Endothelial cell of umbilical vein (primary cell): Measurements from ENCODE around the gene PROK1. TPM values are rescaled to one million over a fixed set of nuclear protein-coding genes. Genes with fewer than 3 reads are reported as not detected.

Experiments
- BruUV-seq: library from RNA; stranded (reverse); fragments of 400-500 nt; replicated peaks from 2 replicates; lab custom pipeline; 2021; lab: Mats Ljungman, UMichigan
- CTCF ChIA-PET: fragments of 300-600, 350-600 bp; sonication (Branson Sonifier 250); formaldehyde crosslinking; loops from one replicate; lab custom pipeline; 2021; ENCODE audit warnings: antibody characterized with exemption, inconsistent platforms; lab: Charles Lee
- POLR2A ChIA-PET: fragments of 300-600, 350-600 bp; sonication (Branson Sonifier 250); formaldehyde crosslinking; loops from one replicate; lab custom pipeline; 2021; ENCODE audit warnings: antibody characterized with exemption, inconsistent platforms; lab: Charles Lee
- DNase-seq: peaks from one replicate; pipeline ENCODE4 v3.0.0-alpha.2; 2011; ENCODE audit warnings: low read depth, low spot score
- FAIRE-seq: peaks from 2 replicates; lab custom pipeline; 2011; peaks lifted over from hg19 to GRCh38; lab: Jason Lieb, UNC
- H2AFZ ChIP-seq: 2 replicates; pipeline ENCODE4 v1.6.0; 2012; ENCODE audit warnings: low read depth, low read length, control low read depth, inconsistent platforms
- H3K27ac ChIP-seq: 2 replicates; pipeline ENCODE4 v1.5.1; 2011; ENCODE audit warnings: low read depth, mild to moderate bottlenecking, control low read depth, low read length, moderate library complexity; ENCODE audit not compliant: insufficient read depth
- H3K27me3 ChIP-seq, 2 experiments: 2 replicates each; pipeline versions ENCODE4 v1.6.0 to v1.6.1; 2011; ENCODE audit warnings: low read length in 2 of 2, mixed read lengths in 1 of 2; ENCODE audit not compliant: control insufficient read depth in 2 of 2, insufficient read depth in 2 of 2
- H3K36me3 ChIP-seq, 2 experiments: 2 replicates in 1 of 2; 3 replicates in 1 of 2; pipeline ENCODE4 v1.5.1; 2011; ENCODE audit warnings: low read length in 2 of 2, mild to moderate bottlenecking in 1 of 2, moderate library complexity in 1 of 2; ENCODE audit not compliant: control insufficient read depth in 2 of 2, insufficient read depth in 2 of 2; ENCODE audit errors: extremely low read depth in 1 of 2
- H3K4me1 ChIP-seq: 3 replicates; pipeline ENCODE4 v1.5.1; 2011; ENCODE audit warnings: mild to moderate bottlenecking, low read length; ENCODE audit not compliant: control insufficient read depth, insufficient read depth; ENCODE audit errors: extremely low read depth
- H3K4me2 ChIP-seq: 2 replicates; pipeline ENCODE4 v1.6.1; 2011; ENCODE audit warnings: low read length, control low read depth, mixed read lengths; ENCODE audit not compliant: insufficient read depth
- H3K4me3 ChIP-seq, 3 experiments: fragments of 200-600 bp in 1 of 3; sonication (generic), shearing (Covaris generic) in 1 of 3; replicated peaks in 1 of 3; 2 replicates each; pipeline ENCODE4 v1.5.1; 2011 to 2016; ENCODE audit warnings: control low read depth in 3 of 3, low read length in 3 of 3, mild to moderate bottlenecking in 2 of 3, inconsistent platforms in 1 of 3, low read depth in 1 of 3, moderate library complexity in 1 of 3; ENCODE audit not compliant: insufficient read depth in 1 of 3
- H3K79me2 ChIP-seq: 2 replicates; pipeline ENCODE4 v1.6.0; 2012; ENCODE audit warnings: low read length, inconsistent platforms; ENCODE audit not compliant: control insufficient read depth, insufficient read depth
- H3K9ac ChIP-seq: replicated peaks from 2 replicates; pipeline ENCODE3; 2011; ENCODE audit warnings: low read length, control low read depth; ENCODE audit not compliant: insufficient read depth; ENCODE audit errors: extremely low read depth
- H3K9me1 ChIP-seq: replicated peaks from 3 replicates; pipeline ENCODE4 v1.6.0; 2011; ENCODE audit warnings: mild to moderate bottlenecking, low read length; ENCODE audit not compliant: control insufficient read depth, insufficient read depth; ENCODE audit errors: extremely low read depth
- H3K9me3 ChIP-seq: replicated peaks from 2 replicates; pipeline ENCODE4 v1.5.1; 2012; ENCODE audit warnings: low read length, inconsistent platforms; ENCODE audit not compliant: control insufficient read depth, insufficient read depth
- H4K20me1 ChIP-seq: replicated peaks from 2 replicates; pipeline ENCODE3; 2011; ENCODE audit warnings: mild to moderate bottlenecking, low read length; ENCODE audit not compliant: control insufficient read depth, insufficient read depth; ENCODE audit errors: extremely low read depth
- EZH2 ChIP-seq: IDR thresholded peaks from 2 replicates; pipeline ENCODE4 v1.6.1; 2012; ENCODE audit warnings: borderline replicate concordance, low read depth, mild to moderate bottlenecking, moderate library complexity, low read length, inconsistent platforms; ENCODE audit not compliant: severe bottlenecking
- FOS ChIP-seq: IDR thresholded peaks from 2 replicates; pipeline ENCODE4 v1.6.1; 2011; ENCODE audit warnings: mild to moderate bottlenecking, low read length, moderate library complexity, borderline replicate concordance; ENCODE audit not compliant: insufficient read depth
- GATA2 ChIP-seq: IDR thresholded peaks from 2 replicates; pipeline ENCODE4 v1.7.0; 2011; ENCODE audit warnings: low read depth, mild to moderate bottlenecking, moderate library complexity, mixed read lengths, low read length; ENCODE audit not compliant: insufficient read length, insufficient read depth
- JUN ChIP-seq: IDR thresholded peaks from 2 replicates; pipeline ENCODE4 v1.6.1; 2011; ENCODE audit warnings: borderline replicate concordance, low read depth; ENCODE audit not compliant: insufficient read length, insufficient read depth
- MYC ChIP-seq: IDR thresholded peaks from one replicate; pipeline ENCODE4 v1.6.1; 2011; ENCODE audit warnings: mild to moderate bottlenecking, low read depth, low read length
- POLR2A ChIP-seq: IDR thresholded peaks from 2 replicates; pipeline ENCODE4 v1.6.1; 2012; ENCODE audit warnings: low read depth, mild to moderate bottlenecking, control low read depth, low read length
- POLR2AphosphoS5 ChIP-seq: IDR thresholded peaks from 2 replicates; pipeline ENCODE4 v1.6.1; 2012; ENCODE audit warnings: low read depth, mild to moderate bottlenecking, control low read depth, low read length, moderate library complexity; ENCODE audit not compliant: insufficient read depth
- dilution Hi-C: fragments of 300-500 bp; cut with MboI; formaldehyde crosslinking; loops from one replicate; pipeline ENCODE4 v1.15.0; 2019; ENCODE audit warnings: low sequenced_read_pairs; ENCODE audit not compliant: extremely low pct_ligation_motif_present
- intact Hi-C: fragments of 100-400 bp; cut with micrococcal nuclease; formaldehyde crosslinking; loops from one replicate; pipeline ENCODE4 v1.10.0; 2022
- polyA plus RNA-seq, 4 experiments: library from polyadenylated mRNA; depleted of rRNA in 3 of 4; stranded (reverse) in 3 of 4; unstranded in 1 of 4; fragments of >200 nt; gene quantifications; 2 replicates each; pipeline versions ENCODE4 v1.2.1 to v1.2.3, GENCODE V29; 2011 to 2012; ENCODE audit warnings: missing spikeins in 1 of 4
- total RNA-seq: library from RNA; stranded (reverse); gene quantifications from 2 replicates; pipeline ENCODE4 v1.2.3, GENCODE V29; 2021
- TF ChIP-seq, protein P1 (sequence below): IDR thresholded peaks from 2 replicates; pipeline ENCODE4 v1.6.1; 2011; ENCODE audit not compliant: insufficient read depth, insufficient read length
- TF ChIP-seq, protein P2 (sequence below), 2 donors: IDR thresholded peaks; 1 replicate in 1 of 2; 2 replicates in 1 of 2; pipeline ENCODE4 v1.5.1; 2011; ENCODE audit warnings: low read length in 2 of 2, mild to moderate bottlenecking in 2 of 2, moderate library complexity in 2 of 2, control low read depth in 1 of 2, inconsistent platforms in 1 of 2, low read depth in 1 of 2; ENCODE audit not compliant: insufficient read depth in 1 of 2; ENCODE audit errors: extremely low read depth in 1 of 2

Gene PROK1
- total and polyA plus RNA-seq, 2 donors (not counting 3 experiments of a cell fraction or from before 2014, with no cell fraction given): not detected

DNA sequence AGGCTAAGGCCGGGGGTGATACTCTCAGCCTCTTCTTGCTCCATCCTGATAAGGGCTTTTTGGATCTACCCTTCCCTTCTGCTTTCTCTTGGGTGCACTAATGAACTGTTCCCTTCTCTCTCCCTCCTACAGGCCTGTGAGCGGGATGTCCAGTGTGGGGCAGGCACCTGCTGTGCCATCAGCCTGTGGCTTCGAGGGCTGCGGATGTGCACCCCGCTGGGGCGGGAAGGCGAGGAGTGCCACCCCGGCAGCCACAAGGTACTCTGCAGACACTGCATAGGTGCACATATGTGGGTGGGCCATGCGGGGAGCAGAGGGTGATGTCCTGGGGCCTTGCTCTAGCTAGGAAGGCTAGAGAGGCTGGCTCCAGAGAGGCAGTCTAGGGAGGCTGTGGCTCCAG, 2.9 kb downstream of the PROK1 start:
- FAIRE-seq: no peak
- Histone ChIP-seq H4K20me1 (no peaks in the 10 kb centered on the region), H3K9me1 (no peaks in the 10 kb centered on the region), H3K36me3 (no peaks in the 10 kb centered on the region), H3K9ac (no peak overlapping the region), H3K4me2 (no peak overlapping the region), H3K27ac (no peak overlapping the region), H3K4me1 (no peaks in the 10 kb centered on the region), H2AFZ (no peak overlapping the region), H3K27me3 (peaks cover 18 to 30% of the 10 kb centered on the region in 2 experiments), H3K9me3 (no peaks in the 10 kb centered on the region), H3K4me3 (no peak overlapping the region), H3K79me2 (no peaks in the 10 kb centered on the region)
- POLR2A ChIA-PET: no interaction called here
- TF ChIP-seq POLR2A (no peak), MYC (no peak), FOS (no peak), EZH2 (no peak), POLR2AphosphoS5 (no peak), JUN (no peak), GATA2 (no peak)
- TF ChIP-seq, protein P1, sequence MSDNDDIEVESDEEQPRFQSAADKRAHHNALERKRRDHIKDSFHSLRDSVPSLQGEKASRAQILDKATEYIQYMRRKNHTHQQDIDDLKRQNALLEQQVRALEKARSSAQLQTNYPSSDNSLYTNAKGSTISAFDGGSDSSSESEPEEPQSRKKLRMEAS: no peak
- TF ChIP-seq, protein P2, sequence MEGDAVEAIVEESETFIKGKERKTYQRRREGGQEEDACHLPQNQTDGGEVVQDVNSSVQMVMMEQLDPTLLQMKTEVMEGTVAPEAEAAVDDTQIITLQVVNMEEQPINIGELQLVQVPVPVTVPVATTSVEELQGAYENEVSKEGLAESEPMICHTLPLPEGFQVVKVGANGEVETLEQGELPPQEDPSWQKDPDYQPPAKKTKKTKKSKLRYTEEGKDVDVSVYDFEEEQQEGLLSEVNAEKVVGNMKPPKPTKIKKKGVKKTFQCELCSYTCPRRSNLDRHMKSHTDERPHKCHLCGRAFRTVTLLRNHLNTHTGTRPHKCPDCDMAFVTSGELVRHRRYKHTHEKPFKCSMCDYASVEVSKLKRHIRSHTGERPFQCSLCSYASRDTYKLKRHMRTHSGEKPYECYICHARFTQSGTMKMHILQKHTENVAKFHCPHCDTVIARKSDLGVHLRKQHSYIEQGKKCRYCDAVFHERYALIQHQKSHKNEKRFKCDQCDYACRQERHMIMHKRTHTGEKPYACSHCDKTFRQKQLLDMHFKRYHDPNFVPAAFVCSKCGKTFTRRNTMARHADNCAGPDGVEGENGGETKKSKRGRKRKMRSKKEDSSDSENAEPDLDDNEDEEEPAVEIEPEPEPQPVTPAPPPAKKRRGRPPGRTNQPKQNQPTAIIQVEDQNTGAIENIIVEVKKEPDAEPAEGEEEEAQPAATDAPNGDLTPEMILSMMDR (IDR thresholded peaks at IDR 0.05; ENCODE audit: extremely low read depth in 1 of 2, insufficient read depth in 1 of 2, low read depth in 1 of 2, low read length in 2 of 2): no peak
- dilution Hi-C loops: no loop called here
- DNase-seq: no peak
- CTCF ChIA-PET: interaction anchor here (1.2 to 2.4 kb wide), 6 partner anchors 10 to 366 kb away, joined by 3 to 17 read pairs (median 5); no protein-coding TSS in a partner anchor
- BruUV-seq: no TSS peak
- intact Hi-C loops: no loop called here
